B cell (primary cell): ENCODE results near the gene PIK3IP1. TPM values are rescaled to one million over a fixed set of nuclear protein-coding genes. Genes with fewer than 3 reads are reported as not detected.

Experiments
- ATAC-seq: fragments of 200-7000 bp; cut with Tn5 transposase; one replicate; pipeline ENCODE4 v1.10.0; 2021; ENCODE audit warnings: low read depth, mild to moderate bottlenecking, moderate number of reproducible peaks, moderate library complexity
- CTCF ChIA-PET: fragments of 350-600 bp; sonication (Branson Sonifier 250); formaldehyde crosslinking; loops from one replicate; lab custom pipeline; 2021; ENCODE audit warnings: antibody characterized with exemption, inconsistent platforms; lab: Charles Lee
- POLR2A ChIA-PET: fragments of 350-600 bp; sonication (Branson Sonifier 250); formaldehyde crosslinking; loops from one replicate; lab custom pipeline; 2021; ENCODE audit warnings: antibody characterized with exemption; lab: Charles Lee
- DNase-seq: peaks from one replicate; pipeline ENCODE4 v3.0.0; 2013
- H2AFZ ChIP-seq: 2 replicates; pipeline ENCODE4 v1.6.1; 2012; ENCODE audit warnings: mild to moderate bottlenecking, low read depth, low read length; ENCODE audit not compliant: insufficient read depth, poor library complexity, severe bottlenecking
- H3K27ac ChIP-seq, 2 donors: 1 replicate in 1 of 2; 2 replicates in 1 of 2; pipeline ENCODE4 v1.5.1; 2012 to 2013; ENCODE audit warnings: low read length in 2 of 2, mild to moderate bottlenecking in 2 of 2, moderate library complexity in 1 of 2
- H3K27me3 ChIP-seq, 4 experiments: fragments of 200-600 bp in 1 of 4; sonication (generic) in 1 of 4; replicated peaks in 1 of 4; 1 replicate in 2 of 4; 2 replicates in 2 of 4; pipeline versions ENCODE4 v1.6.1 to v1.7.0; 2013 to 2016; ENCODE audit warnings: low read length in 3 of 4, mild to moderate bottlenecking in 2 of 4, mixed read lengths in 1 of 4, moderate library complexity in 1 of 4; ENCODE audit not compliant: insufficient read depth in 4 of 4, control insufficient read depth in 3 of 4; ENCODE audit errors: control extremely low read depth in 1 of 4
- H3K36me3 ChIP-seq, 2 experiments: replicated peaks in 1 of 2; 1 replicate in 1 of 2; 2 replicates in 1 of 2; pipeline versions ENCODE4 v1.6.1 to v1.7.1; 2013; ENCODE audit warnings: low read length in 1 of 2; ENCODE audit not compliant: insufficient read depth in 2 of 2, control insufficient read depth in 1 of 2; ENCODE audit errors: control extremely low read depth in 1 of 2, extremely low read depth in 1 of 2
- H3K4me1 ChIP-seq, 2 donors: fragments of 200-600 bp in 1 of 2; sonication (generic) in 1 of 2; 1 replicate in 1 of 2; 2 replicates in 1 of 2; pipeline versions ENCODE4 v1.5.1 to v1.6.1; 2013 to 2017; ENCODE audit warnings: low read length in 2 of 2; ENCODE audit not compliant: control insufficient read depth in 2 of 2, insufficient read depth in 2 of 2
- H3K4me2 ChIP-seq: replicated peaks from 2 replicates; pipeline ENCODE3; 2012; ENCODE audit warnings: mild to moderate bottlenecking, low read depth, low read length; ENCODE audit not compliant: poor library complexity, severe bottlenecking
- H3K4me3 ChIP-seq, 5 experiments: fragments of 200-600 bp in 1 of 5; sonication (generic) in 1 of 5; 1 replicate in 3 of 5; 2 replicates in 2 of 5; pipeline versions ENCODE4 v1.5.1 to v1.7.0; 2011 to 2016; ENCODE audit warnings: low read length in 4 of 5, mild to moderate bottlenecking in 4 of 5, low read depth in 2 of 5, control low read depth in 1 of 5, moderate library complexity in 1 of 5; ENCODE audit not compliant: insufficient read depth in 1 of 5; ENCODE audit errors: control extremely low read depth in 1 of 5, extremely low read depth in 1 of 5
- H3K79me2 ChIP-seq: fragments of 200-600 bp; sonication (generic); one replicate; pipeline ENCODE4 v1.6.0; 2016; ENCODE audit warnings: low read length; ENCODE audit not compliant: control insufficient read depth, insufficient read depth
- H3K9ac ChIP-seq: fragments of 200-600 bp; sonication (generic); 2 replicates; pipeline ENCODE4 v1.6.1; 2017; ENCODE audit warnings: mild to moderate bottlenecking, low read length, moderate library complexity
- H3K9me3 ChIP-seq, 3 donors: one replicate each; pipeline versions ENCODE4 v1.6.1 to v1.7.1; 2013; ENCODE audit warnings: low read length in 2 of 3; ENCODE audit not compliant: control insufficient read depth in 2 of 3, insufficient read depth in 1 of 3; ENCODE audit errors: control extremely low read depth in 1 of 3
- H4K20me1 ChIP-seq: 2 replicates; pipeline ENCODE4 v1.6.0; 2012; ENCODE audit warnings: mild to moderate bottlenecking, low read length; ENCODE audit not compliant: insufficient read depth, control insufficient read depth, poor library complexity, severe bottlenecking
- H3K27ac Mint-ChIP-seq: one replicate; pipeline ENCODE4 v1.8.0; 2021; ENCODE audit warnings: mixed read lengths
- H3K27me3 Mint-ChIP-seq: one replicate; pipeline ENCODE4 v1.8.0; 2021; ENCODE audit warnings: mixed read lengths
- H3K4me1 Mint-ChIP-seq: one replicate; pipeline ENCODE4 v1.8.0; 2021; ENCODE audit warnings: mixed read lengths
- H3K4me3 Mint-ChIP-seq: one replicate; pipeline ENCODE4 v1.8.0; 2021; ENCODE audit warnings: mixed read lengths
- H3K9me3 Mint-ChIP-seq: one replicate; pipeline ENCODE4 v1.8.0; 2022; ENCODE audit warnings: mixed read lengths; ENCODE audit not compliant: insufficient read depth
- CTCF ChIP-seq: fragments of 200-600 bp; IDR thresholded peaks from one replicate; pipeline ENCODE4 v1.8.0; 2022; ENCODE audit warnings: antibody characterized with exemption, mild to moderate bottlenecking
- EZH2 ChIP-seq: IDR thresholded peaks from 2 replicates; pipeline ENCODE4 v1.6.1; 2012; ENCODE audit warnings: borderline replicate concordance, low read depth, mild to moderate bottlenecking, moderate library complexity, low read length; ENCODE audit not compliant: insufficient read depth, poor library complexity, severe bottlenecking
- WGBS: methylation state at CpG from one replicate; pipeline ENCODE4 v1.1.5; 2013; ENCODE audit warnings: missing lambda C conversion rate; ENCODE audit not compliant: insufficient coverage; 5-methylcytosine and 5-hydroxymethylcytosine counted together
- intact Hi-C: fragments of 100-400 bp; cut with micrococcal nuclease; formaldehyde crosslinking; loops from one replicate; pipeline ENCODE4 v1.10.0; 2022
- polyA plus RNA-seq: library from polyadenylated mRNA; depleted of rRNA; stranded (reverse); fragments of >200 nt; gene quantifications from 2 replicates; pipeline ENCODE4 v1.2.3, GENCODE V29; 2012
- total RNA-seq, 2 donors: library from RNA; stranded (reverse); fragments of 120-200 nt in 1 of 2; gene quantifications; 1 replicate in 1 of 2; 2 replicates in 1 of 2; pipeline versions ENCODE4 v1.2.3 to v1.2.4, GENCODE V29; 2013 to 2022

PIK3IP1 gene
- total and polyA plus RNA-seq, 2 donors (not counting 1 experiment from before 2014, with no cell fraction given), result 89.8 to 92.9 TPM

GRCh38 chr22:31282748-31283468 is 9.4 kb downstream of the PIK3IP1 start:
- intact Hi-C loops, result no loop called here

More at GRCh38 chr22:31282748-31283468, 9.4 kb downstream of the PIK3IP1 start:
- ChIA-PET CTCF (interaction anchor here (0.7 to 5.1 kb wide), 4 partner anchors 9 to 566 kb away, joined by 5 to 34 read pairs (median 10); no protein-coding TSS in a partner anchor), POLR2A (no interaction called here)
- Histone ChIP-seq H2AFZ (no peak overlapping the region), H3K27me3 (no peaks in the 10 kb centered on the region), H3K79me2 (peaks cover 29% of the 10 kb centered on the region), H3K27ac (peak overlapping the region in 1 of 2 donors; percentile 24), H3K9ac (no peak overlapping the region), H3K4me1 (peaks cover 32 to 36% of the 10 kb centered on the region in 2 donors), H4K20me1 (peaks cover 14% of the 10 kb centered on the region), H3K36me3 (peaks cover 8 to 76% of the 10 kb centered on the region in 2 experiments), H3K4me2 (no peak overlapping the region), H3K4me3 (no peak overlapping the region), H3K9me3 (no peaks in the 10 kb centered on the region)
- ATAC-seq (no peak), DNase-seq (no peak)
- 91% methylated on average over 4 of the region's 8 CpGs for WGBS
- H3K4me3 Mint-ChIP-seq, result no peak overlapping the region
- TF ChIP-seq CTCF (no peak), EZH2 (no peak)
- H3K27me3 Mint-ChIP-seq, result no peaks in the 10 kb centered on the region
- peaks cover 32% of the 10 kb centered on the region for H3K4me1 Mint-ChIP-seq
- H3K27ac Mint-ChIP-seq, result peak overlapping the region; percentile 70
- H3K9me3 Mint-ChIP-seq, result no peaks in the 10 kb centered on the region
